ENCODE results near the gene DGKG. TPM values are rescaled to one million over a fixed set of nuclear protein-coding genes. Genes with fewer than 3 reads are reported as not detected.

DGKG gene
- total RNA-seq, 1 donor from 2014 or later: 2.1 TPM

DNA sequence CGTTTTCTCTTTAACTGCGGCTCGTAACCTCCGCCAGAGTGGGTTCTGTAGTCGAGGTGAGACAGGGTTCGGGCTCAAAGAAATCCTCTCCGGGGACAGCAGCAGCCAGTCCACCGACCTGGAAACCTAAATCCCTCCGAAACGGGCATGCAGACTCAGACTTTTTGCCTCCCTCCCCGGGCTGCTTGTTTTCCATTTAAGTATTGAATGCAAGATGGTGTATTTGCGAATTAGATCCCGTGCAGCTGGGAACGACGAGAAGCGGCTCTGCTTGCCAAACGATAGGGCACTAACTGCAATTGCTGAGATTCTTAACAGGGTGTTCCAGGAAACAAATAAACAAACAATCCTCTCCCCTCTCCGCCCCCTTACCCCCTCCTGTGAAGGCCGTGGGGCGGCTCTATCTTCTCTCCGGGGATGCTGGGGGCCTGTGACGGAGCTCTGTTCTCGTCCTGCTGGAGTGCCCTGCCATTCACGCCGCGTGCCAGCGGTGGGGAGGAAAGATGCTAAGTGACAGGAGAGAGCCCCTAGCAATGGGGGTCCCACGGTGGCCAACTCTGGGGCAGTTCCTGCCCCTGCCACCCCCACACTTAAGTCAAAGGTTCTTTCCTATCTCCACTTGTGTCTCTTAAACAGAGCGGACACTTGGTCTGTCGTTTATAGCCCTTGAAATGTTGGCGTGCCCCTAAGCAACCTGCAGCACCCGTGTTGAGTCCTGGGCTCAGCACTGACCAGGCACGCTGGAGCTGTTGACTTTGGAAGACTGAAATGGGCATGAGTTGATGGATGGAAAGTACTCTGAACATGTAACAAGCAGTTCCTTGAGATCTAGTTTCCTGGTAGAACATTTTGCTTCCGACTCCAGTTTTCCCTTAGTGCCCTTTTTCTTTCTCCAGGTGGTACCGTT lies 251.9 kb downstream of the DGKG start:
- DNase-seq (ENCODE audit: low spot score) (no peak), ATAC-seq (peak; percentile 7)
- intact Hi-C loops (cut with DNase I): no loop called here

DNA sequence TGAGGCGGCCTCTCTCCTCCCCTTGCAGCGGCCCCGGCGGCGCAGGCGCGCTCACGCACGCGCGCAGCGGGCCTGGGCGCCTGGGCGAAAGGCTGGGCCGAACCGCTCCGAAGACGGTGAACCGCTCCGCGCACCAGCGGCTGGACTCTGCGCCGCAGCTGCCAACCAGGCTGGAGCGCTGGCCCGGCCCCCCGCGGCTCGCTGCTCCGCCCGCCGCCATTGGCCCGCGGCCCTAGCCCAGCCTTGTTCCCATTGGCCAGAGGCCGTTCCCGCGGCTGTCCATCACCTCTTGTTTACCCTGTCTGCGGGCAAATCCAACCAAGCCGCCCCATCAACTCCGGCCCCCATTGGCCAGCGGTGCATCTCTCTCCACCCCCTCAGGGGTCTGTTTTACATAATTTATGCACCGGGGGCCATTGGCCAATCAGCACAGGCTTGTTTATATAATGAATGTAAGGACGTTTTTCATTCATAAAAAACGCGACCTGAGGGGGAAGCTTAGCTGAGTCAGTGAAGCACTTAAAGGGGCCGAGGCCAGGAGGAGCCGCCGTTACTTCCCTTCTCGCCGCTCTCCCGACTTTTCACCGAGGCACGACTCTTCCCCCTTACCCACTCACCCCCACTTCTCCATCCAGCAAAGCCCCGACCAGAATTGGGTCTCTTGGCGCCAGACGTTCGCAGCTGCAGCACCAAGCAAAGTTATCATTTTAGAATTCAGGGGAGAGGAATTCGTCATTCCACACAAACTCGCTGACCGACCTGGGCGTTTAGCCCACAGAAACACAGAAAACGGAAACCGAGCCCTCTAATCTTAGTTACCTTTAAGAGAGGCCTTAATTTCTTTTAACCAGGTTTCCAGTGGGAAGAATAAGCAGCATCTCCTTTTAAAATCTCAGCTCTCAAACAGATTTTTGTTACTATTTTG lies 252.8 kb downstream of the DGKG start, which contains the start of gene ETV5:
Gene ETV5, minus strand, starts transcription at position 149 of the 925 bp plus-strand sequence. CDS start 3,221 bp downstream, outside the sequence.
- intact Hi-C loops (cut with DNase I): no loop called here
- peak; percentile 98 for DNase-seq (ENCODE audit: low spot score)
- peak; percentile 98 for ATAC-seq

DNA sequence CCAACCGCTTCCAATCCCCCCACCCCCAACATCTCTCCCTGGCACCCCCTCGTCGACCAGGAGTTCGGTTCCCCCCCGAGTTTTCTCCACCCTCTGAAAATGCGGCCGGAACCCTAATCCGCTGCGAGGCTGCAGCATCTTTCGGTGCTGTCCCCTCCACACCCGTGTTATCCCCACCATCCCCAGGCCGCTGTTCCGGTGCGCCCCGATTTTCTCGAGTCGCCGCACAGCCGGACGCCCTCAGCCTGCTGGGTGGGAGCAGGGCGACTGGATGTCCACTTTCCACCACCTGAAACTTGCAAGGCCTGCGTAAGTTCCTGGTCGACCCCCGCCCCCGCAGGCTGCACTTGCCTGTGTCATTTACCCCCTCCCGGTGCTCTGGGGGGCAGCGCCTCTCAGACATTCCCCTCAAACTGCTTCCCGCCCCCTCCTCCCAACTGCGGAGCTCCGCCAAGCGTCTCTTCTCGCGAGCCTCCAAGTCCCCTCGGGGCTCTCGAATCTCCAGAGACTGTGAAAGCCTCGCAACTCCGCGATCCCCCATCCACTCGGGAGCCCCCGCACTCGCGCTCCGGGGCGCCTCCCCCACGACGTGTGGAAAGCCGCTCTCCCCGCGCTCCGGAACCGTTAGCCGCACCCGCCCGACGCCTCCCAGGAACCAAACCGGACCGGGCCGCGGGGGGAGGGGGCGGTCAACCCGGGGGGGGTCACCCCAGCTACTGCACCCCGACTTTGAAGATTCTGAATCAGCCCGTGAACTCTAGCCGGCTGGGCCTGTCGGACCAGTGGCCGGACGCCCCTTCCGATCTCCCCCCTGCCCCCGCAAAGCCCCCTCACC lies 253.7 kb downstream of the DGKG start:
- intact Hi-C loops (cut with DNase I): no loop called here
- DNase-seq (ENCODE audit: low spot score) (peak; percentile 77), ATAC-seq (no peak)

DNA sequence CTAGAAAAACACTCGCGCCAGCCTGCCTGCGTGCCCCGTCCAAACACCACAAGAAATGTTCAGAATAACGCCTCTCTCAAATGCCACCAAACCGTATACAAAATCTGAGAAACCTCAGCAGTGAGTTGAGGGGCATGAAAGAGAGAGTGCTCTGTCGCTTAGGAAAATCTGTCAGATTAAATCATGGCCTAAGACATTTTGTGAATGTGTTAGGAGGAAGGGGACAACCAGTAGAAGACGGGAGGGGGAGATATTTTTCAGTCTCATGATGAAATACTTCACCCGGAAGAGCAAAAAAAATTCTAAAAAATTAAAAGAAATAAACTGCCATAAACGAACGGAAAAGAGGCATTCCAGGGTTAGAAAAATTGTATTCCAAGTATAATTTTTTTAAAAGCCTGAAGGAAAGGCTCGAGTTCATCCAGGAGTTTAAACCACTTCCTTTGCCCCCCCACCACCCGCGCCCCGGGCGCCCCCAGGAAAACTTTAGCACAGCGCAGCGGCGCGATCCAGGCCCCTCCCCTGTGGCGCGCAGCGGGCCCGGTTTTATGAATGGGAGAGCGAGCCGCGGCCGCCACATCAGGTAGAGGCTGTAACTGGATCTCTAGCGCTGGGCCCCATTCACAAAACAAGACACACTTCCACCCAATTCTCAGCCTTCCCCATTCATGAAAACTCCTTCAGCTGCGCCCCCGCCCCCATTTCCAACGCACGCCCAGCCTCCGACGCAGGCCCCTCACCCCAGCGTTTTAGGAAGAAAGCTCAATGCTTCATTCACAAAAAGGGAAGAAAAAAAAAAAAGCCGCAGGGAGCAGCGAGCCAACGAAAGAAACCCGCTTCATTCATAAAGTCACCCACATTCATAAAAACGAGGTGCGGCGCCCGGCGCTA lies 254.6 kb downstream of the DGKG start:
- ATAC-seq: peak; percentile 44
- intact Hi-C loops (cut with DNase I): no loop called here
- DNase-seq (ENCODE audit: low spot score): peak; percentile 83

DNA sequence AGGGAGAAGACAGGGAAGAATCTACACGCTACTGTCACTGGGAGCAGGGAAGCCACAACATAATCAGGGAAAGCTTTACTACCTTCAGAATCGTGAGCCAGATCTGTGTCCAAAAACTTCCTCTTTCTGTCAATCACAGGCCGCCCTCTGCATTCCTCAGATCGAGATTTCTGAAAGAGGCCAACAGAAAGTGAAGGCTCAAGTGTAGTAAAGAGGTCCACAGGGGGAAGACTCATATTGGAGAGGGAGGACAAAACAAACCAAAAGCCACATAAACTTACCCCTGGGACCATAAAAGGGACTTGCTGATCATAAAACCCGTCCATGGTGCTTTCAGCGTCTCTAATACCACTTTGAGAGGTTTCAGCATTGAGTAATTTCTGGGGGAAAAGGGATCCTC lies 256.5 kb downstream of the DGKG start:
- intact Hi-C loops (cut with DNase I): no loop called here
- no peak for DNase-seq (ENCODE audit: low spot score)
- ATAC-seq: no peak

DNA sequence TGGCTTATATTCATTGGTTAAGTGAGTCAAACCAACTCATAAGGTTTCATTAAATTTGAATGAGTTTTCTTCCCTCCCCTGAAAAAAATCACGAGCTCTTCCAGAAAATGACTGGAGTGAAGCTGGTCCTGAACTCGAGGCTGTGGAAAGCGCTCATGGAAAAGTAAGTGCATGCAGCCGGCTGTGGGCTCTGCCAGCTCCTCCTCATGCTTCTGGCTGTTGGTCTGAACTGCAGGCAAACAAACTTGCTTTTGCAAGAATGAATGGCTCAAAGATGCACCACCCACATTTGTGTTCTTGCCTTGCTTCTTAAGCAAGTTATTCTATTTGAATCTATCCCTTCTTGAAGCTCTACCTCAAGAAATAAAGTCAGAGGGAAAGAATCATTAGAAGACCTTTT lies 259.3 kb downstream of the DGKG start:
- DNase-seq (ENCODE audit: low spot score): no peak
- ATAC-seq: no peak
- intact Hi-C loops (cut with DNase I): loop anchor here (5.0 kb wide), 1 partner anchor 455 kb away; no protein-coding TSS in a partner anchor

DNA sequence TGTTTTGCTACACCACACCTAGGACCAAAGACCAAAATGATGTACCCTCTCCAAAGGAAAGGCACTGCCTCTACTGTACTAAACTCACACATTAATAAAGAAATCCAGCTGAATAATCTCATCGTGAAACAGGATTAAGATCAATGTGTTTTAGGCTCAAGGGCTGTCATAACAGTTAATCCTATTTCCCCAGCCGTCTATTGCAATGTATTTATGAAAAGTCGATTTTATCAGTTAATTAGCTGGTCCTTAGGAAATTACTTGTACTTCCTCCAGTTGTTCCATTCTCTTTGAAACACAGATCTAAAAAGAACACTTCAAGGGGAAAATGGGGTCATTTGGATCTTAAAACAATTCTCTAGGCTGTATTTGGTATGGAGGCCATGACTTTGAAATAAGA lies 261.6 kb downstream of the DGKG start:
- intact Hi-C loops (cut with DNase I): loop anchor here (5.0 kb wide), 1 partner anchor 457 kb away; no protein-coding TSS in a partner anchor
- ATAC-seq: no peak
- no peak for DNase-seq (ENCODE audit: low spot score)

DNA sequence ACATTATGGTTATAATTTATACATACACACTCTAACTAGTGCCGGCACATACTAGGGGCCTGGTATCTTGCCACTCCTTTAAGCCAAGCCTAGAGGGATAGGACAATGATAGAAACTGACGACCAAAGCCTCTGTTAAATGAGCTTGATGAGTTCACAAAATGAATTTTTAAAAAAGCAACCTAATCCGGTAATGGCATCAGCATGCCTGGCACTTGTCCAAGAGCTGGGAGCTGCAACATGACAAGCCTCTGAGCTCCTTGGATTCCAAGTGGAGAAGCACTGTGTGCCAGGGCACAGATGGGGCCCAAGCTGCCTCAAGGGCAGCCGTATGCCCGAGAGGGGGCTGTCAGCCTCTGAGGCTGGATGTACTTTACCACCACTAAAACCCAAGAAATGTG lies 262.9 kb downstream of the DGKG start:
- ATAC-seq (no peak), DNase-seq (ENCODE audit: low spot score) (peak; percentile 80)
- intact Hi-C loops (cut with DNase I): no loop called here

DNA sequence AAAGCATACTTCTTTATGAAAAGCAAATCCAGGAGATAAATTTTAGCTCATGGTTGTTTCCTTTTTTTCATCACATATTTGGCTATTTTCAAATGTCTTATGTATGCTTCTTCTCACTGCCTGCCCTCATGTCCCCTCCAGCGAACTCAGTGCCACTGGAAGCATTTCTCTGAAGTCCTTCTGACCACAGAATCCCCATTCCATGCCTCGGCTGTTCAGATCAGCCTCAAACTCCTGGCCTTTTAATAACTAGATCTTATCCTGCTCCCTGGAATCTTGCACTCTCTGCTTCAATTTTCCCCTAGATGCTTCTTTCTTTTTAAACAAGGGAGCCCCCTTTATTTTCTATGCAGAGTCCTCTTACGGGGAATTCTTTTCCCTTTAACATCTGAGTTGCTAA lies 263.3 kb downstream of the DGKG start:
- intact Hi-C loops (cut with DNase I): no loop called here
- no peak for ATAC-seq
- DNase-seq (ENCODE audit: low spot score): no peak

DNA sequence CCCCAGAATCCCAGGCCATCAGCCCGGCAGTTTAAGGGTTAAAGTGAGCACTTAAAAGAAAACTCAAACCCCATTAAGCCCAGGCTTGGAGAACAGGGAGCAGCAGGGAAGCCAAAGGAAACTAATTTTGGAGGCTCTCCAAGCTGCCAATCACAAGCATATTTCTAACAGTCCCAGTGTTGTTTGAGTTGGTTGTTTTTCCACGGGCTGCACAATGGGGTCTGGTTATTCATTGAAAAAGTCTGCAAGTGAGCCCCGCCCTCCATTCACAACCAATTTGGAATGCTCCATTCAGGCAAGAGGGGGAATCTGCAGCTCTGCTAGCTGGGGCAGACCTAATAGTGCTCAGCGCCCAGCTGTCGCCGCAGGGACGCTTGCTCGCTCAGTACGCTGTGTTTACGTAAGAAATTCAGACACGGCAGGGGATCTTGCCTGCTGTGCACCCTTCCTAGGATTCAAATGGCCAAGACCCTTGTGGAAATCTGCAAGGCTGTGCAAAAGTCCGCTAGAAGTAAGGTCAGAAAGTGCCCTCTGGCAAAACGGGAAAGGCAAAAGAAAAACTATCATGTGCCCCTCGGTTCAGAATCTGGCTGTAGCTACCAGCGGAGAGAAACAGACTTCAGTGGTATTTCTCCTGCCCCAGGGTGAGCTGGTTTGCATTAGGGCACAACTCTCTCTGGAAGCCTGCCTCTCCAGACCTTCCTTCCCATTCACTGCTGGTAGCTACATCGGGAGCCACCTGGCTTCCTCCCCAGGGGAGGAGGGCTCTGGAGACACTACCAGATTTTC lies 264.2 kb downstream of the DGKG start:
- peak; percentile 88 for ATAC-seq
- intact Hi-C loops (cut with DNase I): no loop called here
- DNase-seq (ENCODE audit: low spot score): peak; percentile 72

DNA sequence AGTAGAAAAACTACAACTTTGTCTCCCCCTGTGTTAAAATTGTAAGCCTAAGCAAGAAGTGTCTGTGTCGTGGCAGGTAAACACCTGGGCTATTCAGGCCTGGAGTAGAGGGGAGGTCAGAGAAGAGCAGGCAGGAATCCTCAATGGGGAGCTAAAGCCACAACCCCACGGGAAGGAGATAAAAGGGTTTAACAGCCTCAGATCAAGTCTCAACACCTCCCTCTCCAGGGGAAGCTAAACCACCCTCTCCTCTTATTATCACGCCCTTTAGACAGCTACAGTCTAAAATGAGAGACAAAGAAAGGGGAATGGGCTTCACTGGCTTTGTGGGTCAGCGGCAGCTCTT lies 264.7 kb downstream of the DGKG start:
- intact Hi-C loops (cut with DNase I): no loop called here
- no peak for ATAC-seq
- no peak for DNase-seq (ENCODE audit: low spot score)

Other genes starting within 250 kb of the DGKG start
- 4.5 TPM for gene CRYGS, start 182.1 kb upstream of the DGKG start, total RNA-seq
- gene TBCCD1, start 205.1 kb upstream of the DGKG start, total RNA-seq: 12.9 TPM
- 33.3 TPM for gene DNAJB11, start 208.5 kb upstream of the DGKG start, total RNA-seq